WTC11 (cell line): Measurements from ENCODE around the gene LCN12. TPM values are rescaled to one million over a fixed set of nuclear protein-coding genes. Genes with fewer than 3 reads are reported as not detected.
A peak's percentile ranks its signal among the peaks of the same experiment; 100 is the strongest.

Experiments used
- ATAC-seq: fragments of 200-7000 bp; cut with Tn5 transposase; 2 replicates; pipeline ENCODE4 v1.10.0; 2021; ENCODE audit warnings: mild to moderate bottlenecking, moderate library complexity
- CTCF ChIA-PET: fragments of 300-600 bp; sonication (Branson Sonifier 250); formaldehyde crosslinking; loops from one replicate; lab custom pipeline; 2021; ENCODE audit warnings: antibody characterized with exemption; lab: Charles Lee
- POLR2A ChIA-PET: fragments of 350-600 bp; sonication (Branson Sonifier 250); formaldehyde crosslinking; loops from one replicate; lab custom pipeline; 2021; ENCODE audit warnings: antibody characterized with exemption; lab: Charles Lee
- DNase-seq: peaks from one replicate; pipeline ENCODE4 v3.0.0; 2021; ENCODE audit warnings: low spot score
- H3K27ac Mint-ChIP-seq: 2 replicates; pipeline ENCODE4 v1.8.0; 2021; ENCODE audit warnings: mixed read lengths
- H3K27me3 Mint-ChIP-seq: 2 replicates; pipeline ENCODE4 v1.8.0; 2021; ENCODE audit warnings: low read depth, mild to moderate bottlenecking, moderate library complexity, mixed read lengths
- H3K36me3 Mint-ChIP-seq: 2 replicates; pipeline ENCODE4 v1.8.0; 2021; ENCODE audit warnings: mixed read lengths
- H3K4me1 Mint-ChIP-seq: 2 replicates; pipeline ENCODE4 v1.8.0; 2022; ENCODE audit warnings: mixed read lengths
- H3K4me3 Mint-ChIP-seq: 2 replicates; pipeline ENCODE4 v1.8.0; 2021; ENCODE audit warnings: mild to moderate bottlenecking, moderate library complexity, mixed read lengths
- H3K9me3 Mint-ChIP-seq: 2 replicates; pipeline ENCODE4 v1.8.0; 2021; ENCODE audit warnings: mixed read lengths
- CREM ChIP-seq: sonication (generic); formaldehyde crosslinking; IDR thresholded peaks from 2 replicates; pipeline ENCODE4 v1.8.1; 2022; ENCODE audit warnings: mild to moderate bottlenecking, missing genetic modification reagents, moderate library complexity
- EMX1 ChIP-seq: fragments of 250-450 bp; sonication (Bioruptor Pico); IDR thresholded peaks from 2 replicates; pipeline ENCODE4 v1.8.0; 2021; ENCODE audit warnings: mild to moderate bottlenecking
- ETV6 ChIP-seq: sonication (generic); formaldehyde crosslinking; IDR thresholded peaks from 2 replicates; pipeline ENCODE4 v1.8.1; 2022; ENCODE audit warnings: mild to moderate bottlenecking, missing genetic modification reagents
- FOXP1 ChIP-seq: sonication (generic); formaldehyde crosslinking; IDR thresholded peaks from 2 replicates; pipeline ENCODE4 v1.8.0; 2022; ENCODE audit warnings: missing genetic modification reagents, mild to moderate bottlenecking, moderate library complexity, borderline replicate concordance
- GABPB1 ChIP-seq: sonication (generic); formaldehyde crosslinking; IDR thresholded peaks from 2 replicates; pipeline ENCODE4 v1.8.1; 2023; ENCODE audit warnings: mild to moderate bottlenecking, missing genetic modification reagents
- GRHL2 ChIP-seq: fragments of 250-450 bp; sonication (Bioruptor Pico); IDR thresholded peaks from 2 replicates; pipeline ENCODE4 v1.8.0; 2022; ENCODE audit warnings: mild to moderate bottlenecking, moderate library complexity; ENCODE audit not compliant: insufficient replicate concordance, severe bottlenecking
- JUN ChIP-seq: sonication (generic); formaldehyde crosslinking; IDR thresholded peaks from 2 replicates; pipeline ENCODE4 v1.8.0; 2023; ENCODE audit warnings: mild to moderate bottlenecking, missing genetic modification reagents
- MXD4 ChIP-seq: fragments of 250-450 bp; sonication (Bioruptor Pico); IDR thresholded peaks from 2 replicates; pipeline ENCODE4 v1.8.0; 2021; ENCODE audit warnings: mild to moderate bottlenecking, moderate library complexity, borderline replicate concordance
- MYBL2 ChIP-seq: sonication (generic); formaldehyde crosslinking; IDR thresholded peaks from 2 replicates; pipeline ENCODE4 v1.8.1; 2023; ENCODE audit warnings: mild to moderate bottlenecking, moderate library complexity, missing genetic modification reagents
- NR1H2 ChIP-seq: sonication (generic); formaldehyde crosslinking; IDR thresholded peaks from 2 replicates; pipeline ENCODE4 v1.9.0; 2021; ENCODE audit warnings: mild to moderate bottlenecking, moderate library complexity, missing genetic modification reagents
- NR3C1 ChIP-seq: sonication (generic); formaldehyde crosslinking; conservative IDR thresholded peaks from 2 replicates; pipeline ENCODE4 v1.8.1; 2023; ENCODE audit warnings: low read depth, mild to moderate bottlenecking, missing genetic modification reagents
- SOX15 ChIP-seq: fragments of 250-450 bp; sonication (Bioruptor Pico); IDR thresholded peaks from 2 replicates; pipeline ENCODE4 v1.9.0; 2021; ENCODE audit warnings: mild to moderate bottlenecking
- TEAD4 ChIP-seq: sonication (generic); formaldehyde crosslinking; IDR thresholded peaks from 2 replicates; pipeline ENCODE4 v1.8.0; 2022; ENCODE audit warnings: mild to moderate bottlenecking, missing genetic modification reagents
- ZNF138 ChIP-seq: sonication (generic); formaldehyde crosslinking; conservative IDR thresholded peaks from 2 replicates; pipeline ENCODE4 v1.8.1; 2022; ENCODE audit warnings: mild to moderate bottlenecking, moderate library complexity, missing genetic modification reagents
- ZNF317 ChIP-seq: sonication (generic); formaldehyde crosslinking; IDR thresholded peaks from 2 replicates; pipeline ENCODE4 v1.8.1; 2023; ENCODE audit warnings: low read depth, mild to moderate bottlenecking, moderate library complexity, missing genetic modification reagents, borderline replicate concordance
- ZNF416 ChIP-seq: fragments of 250-450 bp; sonication (Bioruptor Pico); IDR thresholded peaks from 2 replicates; pipeline ENCODE4 v1.9.0; 2021; ENCODE audit warnings: mild to moderate bottlenecking, inconsistent platforms
- total RNA-seq: library from RNA; stranded (reverse); gene quantifications from 3 replicates; pipeline ENCODE4 v1.2.3, GENCODE V29; 2021
- TF ChIP-seq, protein P1 (sequence below): sonication (generic); formaldehyde crosslinking; IDR thresholded peaks from 2 replicates; pipeline ENCODE4 v1.8.0; 2022; ENCODE audit warnings: mild to moderate bottlenecking, missing genetic modification reagents
- TF ChIP-seq, protein P2 (sequence below): sonication (generic); formaldehyde crosslinking; IDR thresholded peaks from 2 replicates; pipeline ENCODE4 v1.8.1; 2022; ENCODE audit warnings: mild to moderate bottlenecking, missing genetic modification reagents, moderate library complexity, borderline replicate concordance
- TF ChIP-seq, protein P3 (sequence below): sonication (generic); formaldehyde crosslinking; IDR thresholded peaks from 2 replicates; pipeline ENCODE4 v1.8.1; 2023; ENCODE audit warnings: mild to moderate bottlenecking, missing genetic modification reagents
- TF ChIP-seq, protein P4 (sequence below): sonication (generic); formaldehyde crosslinking; IDR thresholded peaks from 2 replicates; pipeline ENCODE4 v1.8.1; 2023; ENCODE audit warnings: mild to moderate bottlenecking, missing genetic modification reagents
- TF ChIP-seq, protein P5 (sequence below): sonication (generic); formaldehyde crosslinking; IDR thresholded peaks from 2 replicates; pipeline ENCODE4 v1.8.0; 2023; ENCODE audit warnings: missing genetic modification reagents
- TF ChIP-seq, protein P6 (sequence below): sonication (generic); formaldehyde crosslinking; IDR thresholded peaks from 2 replicates; pipeline ENCODE4 v1.8.1; 2022; ENCODE audit warnings: low read depth, mild to moderate bottlenecking, moderate library complexity, missing genetic modification reagents, borderline replicate concordance
- TF ChIP-seq, protein P7 (sequence below): sonication (generic); formaldehyde crosslinking; IDR thresholded peaks from 2 replicates; pipeline ENCODE4 v1.8.0; 2022; ENCODE audit warnings: mild to moderate bottlenecking, missing genetic modification reagents

Gene LCN12
- total RNA-seq, 1 experiment from 2014 or later, result 1.9 TPM

DNA sequence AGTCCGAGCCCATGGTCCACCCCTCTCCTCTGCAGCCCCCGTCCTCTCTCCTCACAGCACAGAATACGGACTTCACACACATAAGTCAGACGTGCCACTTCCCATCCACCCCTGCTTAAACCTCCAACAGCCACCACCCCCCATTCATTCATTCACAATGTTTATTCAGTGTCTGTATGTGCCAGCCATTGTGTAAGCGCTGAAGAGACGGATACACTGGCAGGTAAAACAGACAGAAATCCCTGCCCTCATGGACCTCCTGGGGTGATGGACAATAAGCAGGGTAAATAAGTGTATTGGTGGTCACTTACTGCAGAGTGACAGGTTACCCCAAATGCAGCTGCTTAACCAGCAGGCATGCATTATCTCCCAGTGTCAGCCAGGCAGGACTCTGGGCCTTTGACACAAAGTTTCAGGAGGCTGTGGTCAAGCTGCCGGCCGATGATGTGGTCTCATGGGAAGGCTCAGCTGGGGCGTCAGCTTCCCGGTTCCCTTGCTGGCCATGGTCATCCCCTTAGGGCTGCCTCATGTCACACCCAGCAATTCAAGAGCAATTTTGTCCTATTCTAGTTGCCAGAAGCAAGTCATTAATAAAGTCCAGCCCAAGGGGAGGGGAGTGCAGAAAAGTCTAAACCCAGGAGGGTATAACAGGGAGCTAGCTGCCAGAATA lies 38.3 kb downstream of the LCN12 start:
- Mint-ChIP-seq H3K4me3 (peak overlapping the region; percentile 41), H3K27me3 (peaks cover 44% of the 10 kb centered on the region), H3K36me3 (no peaks in the 10 kb centered on the region), H3K9me3 (peaks cover 9% of the 10 kb centered on the region), H3K27ac (no peak overlapping the region), H3K4me1 (no peaks in the 10 kb centered on the region; the same call in 1 of the 2 replicates)
- CTCF ChIA-PET, result interaction anchor here (4.8 kb wide), 1 partner anchor 12 kb away, joined by 34 read pairs; no protein-coding TSS in a partner anchor
- DNase-seq (no peak), ATAC-seq (no peak)
- TF ChIP-seq, protein P1, sequence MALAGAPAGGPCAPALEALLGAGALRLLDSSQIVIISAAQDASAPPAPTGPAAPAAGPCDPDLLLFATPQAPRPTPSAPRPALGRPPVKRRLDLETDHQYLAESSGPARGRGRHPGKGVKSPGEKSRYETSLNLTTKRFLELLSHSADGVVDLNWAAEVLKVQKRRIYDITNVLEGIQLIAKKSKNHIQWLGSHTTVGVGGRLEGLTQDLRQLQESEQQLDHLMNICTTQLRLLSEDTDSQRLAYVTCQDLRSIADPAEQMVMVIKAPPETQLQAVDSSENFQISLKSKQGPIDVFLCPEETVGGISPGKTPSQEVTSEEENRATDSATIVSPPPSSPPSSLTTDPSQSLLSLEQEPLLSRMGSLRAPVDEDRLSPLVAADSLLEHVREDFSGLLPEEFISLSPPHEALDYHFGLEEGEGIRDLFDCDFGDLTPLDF (CRISPR knock-in tag), result no peak
- TF ChIP-seq SOX15, result no peak
- no peak for TF ChIP-seq ZNF317 (CRISPR knock-in tag)
- TF ChIP-seq ETV6, result no peak
- TF ChIP-seq, protein P2, sequence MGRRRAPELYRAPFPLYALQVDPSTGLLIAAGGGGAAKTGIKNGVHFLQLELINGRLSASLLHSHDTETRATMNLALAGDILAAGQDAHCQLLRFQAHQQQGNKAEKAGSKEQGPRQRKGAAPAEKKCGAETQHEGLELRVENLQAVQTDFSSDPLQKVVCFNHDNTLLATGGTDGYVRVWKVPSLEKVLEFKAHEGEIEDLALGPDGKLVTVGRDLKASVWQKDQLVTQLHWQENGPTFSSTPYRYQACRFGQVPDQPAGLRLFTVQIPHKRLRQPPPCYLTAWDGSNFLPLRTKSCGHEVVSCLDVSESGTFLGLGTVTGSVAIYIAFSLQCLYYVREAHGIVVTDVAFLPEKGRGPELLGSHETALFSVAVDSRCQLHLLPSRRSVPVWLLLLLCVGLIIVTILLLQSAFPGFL (CRISPR knock-in tag), result no peak
- no peak for TF ChIP-seq TEAD4 (CRISPR knock-in tag)
- TF ChIP-seq GABPB1, result no peak
- POLR2A ChIA-PET, result interaction anchor here (0.7 kb wide), 1 partner anchor 626 kb away, joined by 4 read pairs; no protein-coding TSS in a partner anchor

DNA sequence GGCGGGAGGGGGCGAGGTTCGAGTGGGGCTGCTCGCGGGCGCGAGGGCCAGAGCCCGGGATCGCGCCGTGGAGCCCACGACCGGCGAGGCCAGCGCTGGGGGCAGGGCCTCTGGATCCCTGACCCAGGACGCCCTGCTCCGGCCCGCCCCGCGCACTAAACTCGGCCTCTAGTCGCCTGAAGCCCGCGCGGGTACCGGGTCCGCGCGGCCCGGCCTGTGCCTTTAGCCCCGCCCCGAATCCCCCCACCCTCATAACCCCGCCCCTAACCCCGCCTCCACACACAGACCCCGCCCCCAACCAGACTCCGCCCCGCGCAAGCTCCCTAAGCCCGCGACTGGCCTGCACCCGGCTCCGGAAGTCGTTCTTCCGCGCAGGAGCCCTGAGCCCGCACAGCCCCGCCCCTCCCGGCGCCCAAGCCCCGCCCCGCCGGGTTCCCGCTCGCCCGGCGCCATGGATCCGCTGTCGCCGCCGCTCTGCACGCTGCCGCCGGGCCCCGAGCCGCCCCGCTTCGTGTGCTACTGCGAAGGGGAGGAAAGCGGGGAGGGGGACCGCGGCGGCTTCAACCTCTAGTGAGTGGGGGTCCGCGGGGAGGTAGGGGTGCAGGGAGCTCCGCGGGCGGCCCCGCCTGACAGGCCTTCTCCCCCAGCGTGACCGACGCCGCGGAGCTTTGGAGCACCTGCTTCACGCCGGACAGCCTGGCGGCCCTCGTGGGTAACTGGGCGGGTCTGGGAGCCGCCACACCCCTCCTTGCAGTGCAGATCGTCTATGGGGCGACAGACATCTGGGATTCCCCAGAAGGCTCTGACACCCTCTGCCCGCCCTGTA lies 40.1 kb downstream of the LCN12 start, which contains the start of gene PAXX:
Gene PAXX, plus strand, starts transcription at position 430 of the 826 bp plus-strand sequence. Its CDS starts 22 bp downstream, at position 452.
- DNase-seq (peak; percentile 93), ATAC-seq (peak; percentile 90)
- Mint-ChIP-seq H3K36me3 (no peaks in the 10 kb centered on the region), H3K27me3 (peaks cover 34% of the 10 kb centered on the region), H3K9me3 (peaks cover 9% of the 10 kb centered on the region), H3K4me3 (peak within 1 kb of the TSS; percentile 72), H3K27ac (no peak within 1 kb of the TSS), H3K4me1 (no peaks in the 10 kb centered on the region; the same call in 1 of the 2 replicates)
- ChIA-PET CTCF (interaction anchor here (0.5 to 4.8 kb wide), 27 partner anchors 8 to 431 kb away, joined by 3 to 34 read pairs (median 4); partner anchors contain the start of genes AJM1, EDF1, ENTPD2 and EXD3), POLR2A (interaction anchor here (0.6 to 1.6 kb wide), 3 partner anchors 9 to 26 kb away, joined by 4 to 6 read pairs (median 4); no protein-coding TSS in a partner anchor)
- TF ChIP-seq, protein P3, sequence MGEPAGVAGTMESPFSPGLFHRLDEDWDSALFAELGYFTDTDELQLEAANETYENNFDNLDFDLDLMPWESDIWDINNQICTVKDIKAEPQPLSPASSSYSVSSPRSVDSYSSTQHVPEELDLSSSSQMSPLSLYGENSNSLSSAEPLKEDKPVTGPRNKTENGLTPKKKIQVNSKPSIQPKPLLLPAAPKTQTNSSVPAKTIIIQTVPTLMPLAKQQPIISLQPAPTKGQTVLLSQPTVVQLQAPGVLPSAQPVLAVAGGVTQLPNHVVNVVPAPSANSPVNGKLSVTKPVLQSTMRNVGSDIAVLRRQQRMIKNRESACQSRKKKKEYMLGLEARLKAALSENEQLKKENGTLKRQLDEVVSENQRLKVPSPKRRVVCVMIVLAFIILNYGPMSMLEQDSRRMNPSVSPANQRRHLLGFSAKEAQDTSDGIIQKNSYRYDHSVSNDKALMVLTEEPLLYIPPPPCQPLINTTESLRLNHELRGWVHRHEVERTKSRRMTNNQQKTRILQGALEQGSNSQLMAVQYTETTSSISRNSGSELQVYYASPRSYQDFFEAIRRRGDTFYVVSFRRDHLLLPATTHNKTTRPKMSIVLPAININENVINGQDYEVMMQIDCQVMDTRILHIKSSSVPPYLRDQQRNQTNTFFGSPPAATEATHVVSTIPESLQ (CRISPR knock-in tag), result no peak
- peak; percentile 65; the same call in 1 of the 2 replicates for TF ChIP-seq MYBL2 (CRISPR knock-in tag)
- TF ChIP-seq NR1H2 (CRISPR knock-in tag), result no peak
- TF ChIP-seq ZNF416 (CRISPR knock-in tag), result no peak
- TF ChIP-seq, protein P4, sequence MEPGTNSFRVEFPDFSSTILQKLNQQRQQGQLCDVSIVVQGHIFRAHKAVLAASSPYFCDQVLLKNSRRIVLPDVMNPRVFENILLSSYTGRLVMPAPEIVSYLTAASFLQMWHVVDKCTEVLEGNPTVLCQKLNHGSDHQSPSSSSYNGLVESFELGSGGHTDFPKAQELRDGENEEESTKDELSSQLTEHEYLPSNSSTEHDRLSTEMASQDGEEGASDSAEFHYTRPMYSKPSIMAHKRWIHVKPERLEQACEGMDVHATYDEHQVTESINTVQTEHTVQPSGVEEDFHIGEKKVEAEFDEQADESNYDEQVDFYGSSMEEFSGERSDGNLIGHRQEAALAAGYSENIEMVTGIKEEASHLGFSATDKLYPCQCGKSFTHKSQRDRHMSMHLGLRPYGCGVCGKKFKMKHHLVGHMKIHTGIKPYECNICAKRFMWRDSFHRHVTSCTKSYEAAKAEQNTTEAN (CRISPR knock-in tag), result peak; percentile 65; the same call in 1 of the 2 replicates
- TF ChIP-seq, protein P5, sequence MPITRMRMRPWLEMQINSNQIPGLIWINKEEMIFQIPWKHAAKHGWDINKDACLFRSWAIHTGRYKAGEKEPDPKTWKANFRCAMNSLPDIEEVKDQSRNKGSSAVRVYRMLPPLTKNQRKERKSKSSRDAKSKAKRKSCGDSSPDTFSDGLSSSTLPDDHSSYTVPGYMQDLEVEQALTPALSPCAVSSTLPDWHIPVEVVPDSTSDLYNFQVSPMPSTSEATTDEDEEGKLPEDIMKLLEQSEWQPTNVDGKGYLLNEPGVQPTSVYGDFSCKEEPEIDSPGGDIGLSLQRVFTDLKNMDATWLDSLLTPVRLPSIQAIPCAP (CRISPR knock-in tag), result 0 out of 2 replicates have a peak, but pooled peaks have one; percentile 44
- no peak for TF ChIP-seq MXD4 (CRISPR knock-in tag)
- TF ChIP-seq NR3C1 (CRISPR knock-in tag), result no peak
- no peak for TF ChIP-seq EMX1 (CRISPR knock-in tag)
- TF ChIP-seq, protein P6, sequence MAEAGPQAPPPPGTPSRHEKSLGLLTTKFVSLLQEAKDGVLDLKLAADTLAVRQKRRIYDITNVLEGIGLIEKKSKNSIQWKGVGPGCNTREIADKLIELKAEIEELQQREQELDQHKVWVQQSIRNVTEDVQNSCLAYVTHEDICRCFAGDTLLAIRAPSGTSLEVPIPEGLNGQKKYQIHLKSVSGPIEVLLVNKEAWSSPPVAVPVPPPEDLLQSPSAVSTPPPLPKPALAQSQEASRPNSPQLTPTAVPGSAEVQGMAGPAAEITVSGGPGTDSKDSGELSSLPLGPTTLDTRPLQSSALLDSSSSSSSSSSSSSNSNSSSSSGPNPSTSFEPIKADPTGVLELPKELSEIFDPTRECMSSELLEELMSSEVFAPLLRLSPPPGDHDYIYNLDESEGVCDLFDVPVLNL, result peak; percentile 61; the same call in 1 of the 2 replicates
- TF ChIP-seq ZNF138 (CRISPR knock-in tag), result no peak
- no peak for TF ChIP-seq CREM (CRISPR knock-in tag)
- TF ChIP-seq, protein P7, sequence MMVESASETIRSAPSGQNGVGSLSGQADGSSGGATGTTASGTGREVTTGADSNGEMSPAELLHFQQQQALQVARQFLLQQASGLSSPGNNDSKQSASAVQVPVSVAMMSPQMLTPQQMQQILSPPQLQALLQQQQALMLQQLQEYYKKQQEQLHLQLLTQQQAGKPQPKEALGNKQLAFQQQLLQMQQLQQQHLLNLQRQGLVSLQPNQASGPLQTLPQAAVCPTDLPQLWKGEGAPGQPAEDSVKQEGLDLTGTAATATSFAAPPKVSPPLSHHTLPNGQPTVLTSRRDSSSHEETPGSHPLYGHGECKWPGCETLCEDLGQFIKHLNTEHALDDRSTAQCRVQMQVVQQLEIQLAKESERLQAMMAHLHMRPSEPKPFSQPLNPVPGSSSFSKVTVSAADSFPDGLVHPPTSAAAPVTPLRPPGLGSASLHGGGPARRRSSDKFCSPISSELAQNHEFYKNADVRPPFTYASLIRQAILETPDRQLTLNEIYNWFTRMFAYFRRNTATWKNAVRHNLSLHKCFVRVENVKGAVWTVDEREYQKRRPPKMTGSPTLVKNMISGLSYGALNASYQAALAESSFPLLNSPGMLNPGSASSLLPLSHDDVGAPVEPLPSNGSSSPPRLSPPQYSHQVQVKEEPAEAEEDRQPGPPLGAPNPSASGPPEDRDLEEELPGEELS, result no peak
- no peak for TF ChIP-seq JUN (CRISPR knock-in tag)
- TF ChIP-seq FOXP1, result peak; percentile 85
- no peak for TF ChIP-seq GRHL2 (CRISPR knock-in tag)
